ENCODE results near the gene DPP10.

- no peak for TF ChIP-seq CTCF (IDR thresholded peaks at IDR 0.05; ENCODE audit: borderline replicate concordance, extremely low read depth, low read length, poor library complexity, severe bottlenecking)
- TF ChIP-seq EZH2 (IDR thresholded peaks at IDR 0.05; ENCODE audit: borderline replicate concordance, low read depth, low read length, severe bottlenecking), result no peak
Measured at GRCh38 chr2:114754907-114755563, 312.6 kb downstream of the DPP10 start.

Measured in DND-41 (cell line).